ENCODE data around the gene OSBPL6. TPM values are rescaled to one million over a fixed set of nuclear protein-coding genes. Genes with fewer than 3 reads are reported as not detected.
A peak's percentile ranks its signal among the peaks of the same experiment; 100 is the strongest.

OSBPL6 gene
- polyA plus RNA-seq, 1 donor (not counting 4 experiments of a cell fraction or from before 2014, with no cell fraction given) = 11.6 TPM

- DNase-seq (ENCODE audit: low read depth, low spot score) (peak; percentile 42), FAIRE-seq (peak; percentile 95)
- Histone ChIP-seq H3K9ac (ENCODE audit: control insufficient read depth, extremely low read depth, insufficient read depth, low read length) (no peak overlapping the region), H3K27ac (ENCODE audit: control insufficient read depth, insufficient read depth, low read length) (peak overlapping the region; percentile 33), H3K9me3 (ENCODE audit: control insufficient read depth, low read depth, low read length) (no peaks in the 10 kb centered on the region), H2AFZ (ENCODE audit: control insufficient read depth, low read length) (peak overlapping the region; percentile 11), H4K20me1 (ENCODE audit: control insufficient read depth, extremely low read depth, insufficient read depth, low read length) (no peaks in the 10 kb centered on the region), H3K9me1 (ENCODE audit: control insufficient read depth, extremely low read depth, insufficient read depth, low read length) (no peaks in the 10 kb centered on the region), H3K4me3 (ENCODE audit: control insufficient read depth in 2 of 3, extremely low read depth in 1 of 3, insufficient read depth in 2 of 3, low read depth in 1 of 3, low read length in 3 of 3) (no peak overlapping the region), H3K36me3 (ENCODE audit: control insufficient read depth in 2 of 2, extremely low read depth in 1 of 2, insufficient read depth in 2 of 2, low read length in 2 of 2) (peaks cover 2 to 4% of the 10 kb centered on the region in 2 experiments), H3K4me1 (ENCODE audit: control insufficient read depth, extremely low read depth, insufficient read depth, low read length) (peaks cover 13% of the 10 kb centered on the region), H3K79me2 (ENCODE audit: control insufficient read depth, insufficient read depth, low read length) (no peaks in the 10 kb centered on the region), H3K4me2 (ENCODE audit: control insufficient read depth, extremely low read depth, insufficient read depth, low read depth, low read length) (peak overlapping the region; percentile 41), H3K27me3 (ENCODE audit: control insufficient read depth, extremely low read depth, insufficient read depth, low read length) (no peaks in the 10 kb centered on the region)
- TF ChIP-seq EZH2 (IDR thresholded peaks at IDR 0.05; ENCODE audit: low read length) = no peak
- TF ChIP-seq CTCF (optimal IDR thresholded peaks at IDR 0.05 in 1 of 3, IDR thresholded peaks at IDR 0.05 in 1 of 3, conservative IDR thresholded peaks at IDR 0.05 in 1 of 3; ENCODE audit: extremely low read depth in 1 of 3, insufficient read depth in 2 of 3, low read length in 3 of 3) = no peak
- dilution Hi-C loops (cut with MboI; ENCODE audit: extremely low pct_ligation_motif_present, low sequenced_read_pairs) = no loop called here
Observed at GRCh38 chr2:178331474-178332432, 137.4 kb downstream of the OSBPL6 start.

DNA sequence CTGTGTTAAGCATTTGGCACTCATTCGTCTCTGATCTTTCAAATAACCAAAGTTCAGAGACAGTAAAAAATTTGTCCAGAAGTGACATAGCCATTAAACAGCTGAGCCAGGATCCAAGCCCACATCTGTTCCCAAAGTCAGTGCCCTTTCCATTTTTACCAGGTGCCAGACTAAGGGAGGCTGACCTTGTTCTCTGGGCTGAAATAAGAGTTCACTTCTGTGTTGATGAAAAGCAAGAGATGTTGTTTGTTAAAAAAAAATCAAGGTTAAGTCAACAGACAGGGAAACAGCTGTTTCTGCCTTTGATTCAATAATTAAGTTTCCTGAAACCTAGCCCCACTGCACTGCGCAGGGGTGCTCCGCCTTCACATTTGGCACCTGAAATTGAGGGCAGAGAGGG, 139.5 kb downstream of the OSBPL6 start:
- dilution Hi-C loops (cut with MboI; ENCODE audit: extremely low pct_ligation_motif_present, low sequenced_read_pairs) = no loop called here
- H2AFZ ChIP-seq (ENCODE audit: control insufficient read depth, low read length) = no peak overlapping the region
- peaks cover 13% of the 10 kb centered on the region for H3K4me1 ChIP-seq (ENCODE audit: control insufficient read depth, extremely low read depth, insufficient read depth, low read length)
- FAIRE-seq (no peak), DNase-seq (ENCODE audit: low read depth, low spot score) (no peak)
- H3K4me2 ChIP-seq (ENCODE audit: control insufficient read depth, extremely low read depth, insufficient read depth, low read depth, low read length) = no peak overlapping the region
- H3K9me3 ChIP-seq (ENCODE audit: control insufficient read depth, low read depth, low read length) = no peaks in the 10 kb centered on the region
- H3K27ac ChIP-seq (ENCODE audit: control insufficient read depth, insufficient read depth, low read length) = no peak overlapping the region
- H3K79me2 ChIP-seq (ENCODE audit: control insufficient read depth, insufficient read depth, low read length) = no peaks in the 10 kb centered on the region
- no peaks in the 10 kb centered on the region for H3K27me3 ChIP-seq (ENCODE audit: control insufficient read depth, extremely low read depth, insufficient read depth, low read length)
- H3K9me1 ChIP-seq (ENCODE audit: control insufficient read depth, extremely low read depth, insufficient read depth, low read length) = no peaks in the 10 kb centered on the region
- no peak overlapping the region for H3K9ac ChIP-seq (ENCODE audit: control insufficient read depth, extremely low read depth, insufficient read depth, low read length)
- H3K36me3 ChIP-seq (ENCODE audit: control insufficient read depth in 2 of 2, extremely low read depth in 1 of 2, insufficient read depth in 2 of 2, low read length in 2 of 2) = peaks cover 4 to 5% of the 10 kb centered on the region in 2 experiments
- TF ChIP-seq CTCF (optimal IDR thresholded peaks at IDR 0.05 in 1 of 3, IDR thresholded peaks at IDR 0.05 in 1 of 3, conservative IDR thresholded peaks at IDR 0.05 in 1 of 3; ENCODE audit: extremely low read depth in 1 of 3, insufficient read depth in 2 of 3, low read length in 3 of 3) = no peak
- TF ChIP-seq EZH2 (IDR thresholded peaks at IDR 0.05; ENCODE audit: low read length) = no peak
- H4K20me1 ChIP-seq (ENCODE audit: control insufficient read depth, extremely low read depth, insufficient read depth, low read length) = no peaks in the 10 kb centered on the region
- H3K4me3 ChIP-seq (ENCODE audit: control insufficient read depth in 2 of 3, extremely low read depth in 1 of 3, insufficient read depth in 2 of 3, low read depth in 1 of 3, low read length in 3 of 3) = no peak overlapping the region

Data from keratinocyte (primary cell).